ENCODE data around the gene PICK1.
"Not testable (repeated sequence)": the region's sequence is repeated elsewhere in the genome, so short reads cannot be mapped to it uniquely, and the experiment has no call there.

The PICK1 gene

DNA sequence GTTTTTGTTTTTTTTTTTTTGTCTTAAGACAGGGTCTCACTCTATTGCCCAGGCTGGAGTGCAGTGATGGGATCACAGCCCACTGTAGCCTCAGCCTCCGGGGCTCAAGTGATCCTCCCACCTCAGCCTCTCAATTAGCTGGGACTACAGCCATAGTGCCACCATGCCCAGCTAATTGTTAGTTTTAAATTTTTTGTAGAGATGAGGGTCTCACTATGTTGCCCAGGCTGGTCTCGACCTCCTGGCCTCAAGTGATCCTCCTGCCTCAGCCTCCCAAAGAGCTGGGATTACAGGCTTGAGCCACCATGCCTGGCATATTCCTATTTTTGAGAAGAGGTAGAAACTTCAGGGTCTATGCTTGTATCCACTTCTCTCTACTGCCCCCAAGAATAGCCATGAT, 61.5 kb downstream of the PICK1 start:
- DNase-seq, result not testable (repeated sequence)

GRCh38 chr22:38120359-38121110, 63.3 kb downstream of the PICK1 start:
- no peak for DNase-seq

DNA sequence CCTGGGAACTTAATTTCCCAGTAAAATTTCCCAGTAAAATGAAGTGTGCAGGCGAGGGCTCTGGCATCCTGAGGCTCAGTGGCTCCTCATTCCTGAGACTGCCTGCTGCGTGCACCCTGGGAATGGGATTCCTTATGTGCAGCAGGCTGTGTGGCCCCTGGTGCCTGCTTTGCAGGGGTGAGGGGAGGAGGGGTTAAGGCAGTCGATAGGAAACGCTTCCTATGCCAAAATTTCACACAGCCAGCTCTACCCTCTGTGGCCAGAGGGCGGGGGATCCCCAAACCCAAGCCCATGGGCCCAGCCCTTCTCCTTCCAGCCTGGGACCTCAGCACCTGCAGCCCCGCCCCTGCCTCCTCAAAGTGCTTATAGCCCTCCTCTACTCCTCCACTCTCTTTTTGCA, 65.4 kb downstream of the PICK1 start:
- DNase-seq, result no peak

DNA sequence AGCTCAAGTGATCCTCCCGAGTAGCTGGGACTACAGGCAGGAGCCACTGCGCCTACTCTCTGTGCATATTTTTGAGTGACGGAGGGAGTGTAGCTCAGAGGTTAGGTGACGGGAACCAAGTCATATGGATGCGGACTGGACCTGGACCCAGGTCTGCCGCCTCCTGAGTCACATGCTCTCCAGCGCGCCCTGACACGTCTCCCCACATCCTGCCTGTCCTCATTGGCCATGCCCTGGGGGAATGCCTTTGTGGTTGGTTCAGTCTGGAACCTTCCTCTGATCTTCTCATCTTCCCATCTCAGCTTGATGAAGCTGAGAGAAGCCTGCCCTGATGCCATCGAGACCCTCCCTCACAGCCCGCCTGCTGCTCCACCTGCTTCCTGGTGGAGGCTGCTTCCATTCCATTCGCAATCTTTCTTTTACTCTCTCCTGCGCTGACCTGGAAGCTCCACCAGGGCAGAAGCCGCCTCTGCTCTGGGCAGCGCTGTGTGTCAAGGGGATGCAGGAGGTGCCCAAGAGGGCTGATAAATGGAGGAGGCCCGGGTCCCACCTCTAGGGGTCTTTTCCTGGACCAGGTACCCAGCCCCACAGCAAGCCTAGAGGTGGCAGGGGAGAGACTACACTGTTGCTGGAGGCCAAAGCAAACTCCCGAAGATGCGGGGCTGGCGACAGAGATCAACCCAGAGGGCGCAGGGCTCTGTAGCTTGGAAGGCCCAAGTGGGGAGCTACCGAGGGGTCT, 67.2 kb downstream of the PICK1 start:
- DNase-seq, result no peak

- DNase-seq, result no peak
Observed at GRCh38 chr22:38125038-38125610, 67.9 kb downstream of the PICK1 start.
